Measurements from ENCODE around the gene RAD9A. TPM values are rescaled to one million over a fixed set of nuclear protein-coding genes. Genes with fewer than 3 reads are reported as not detected.

RAD9A gene
- total and polyA plus RNA-seq, 3 experiments from 2014 or later, result 9.4 to 38.8 (median 36.8) TPM

DNA sequence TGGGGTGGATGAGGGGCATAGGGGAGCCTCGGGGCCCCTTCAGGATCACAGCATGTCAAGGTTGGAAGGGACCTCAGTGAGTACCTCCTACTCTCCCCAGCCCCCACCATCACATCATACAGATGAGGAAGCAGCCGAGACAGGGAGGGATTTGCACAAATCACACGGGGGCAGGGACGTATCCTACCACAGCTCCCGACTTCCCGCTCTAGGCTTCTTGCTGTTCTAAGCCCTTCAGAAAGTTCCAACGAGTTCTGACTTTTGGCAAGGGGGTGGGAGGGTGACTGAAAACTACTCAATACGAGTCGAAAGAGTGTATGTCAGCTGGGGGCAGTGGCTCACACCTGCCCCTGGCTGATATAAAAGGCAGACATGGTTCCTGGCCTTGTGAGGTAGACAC lies 4.7 kb upstream of the RAD9A start:
- Histone ChIP-seq H3K4me3 (ENCODE audit: low read length) (no peak overlapping the region), H3K27me3 (ENCODE audit: insufficient read depth, low read length, poor library complexity, severe bottlenecking) (peaks cover 5% of the 10 kb centered on the region), H3K27ac (ENCODE audit: low read depth, low read length) (no peak overlapping the region), H3K4me1 (ENCODE audit: insufficient read depth, low read length) (peaks cover 23% of the 10 kb centered on the region), H3K9me3 (ENCODE audit: low read length) (no peaks in the 10 kb centered on the region), H3K36me3 (ENCODE audit: insufficient read depth, low read length) (no peaks in the 10 kb centered on the region)
- H3K36me3 Mint-ChIP-seq, result no peaks in the 10 kb centered on the region
- CTCF ChIA-PET, result interaction anchor here (1.2 to 25.1 kb wide), 6 partner anchors 9 to 125 kb away, joined by 4 to 860 read pairs (median 30); partner anchors contain the start of genes AIP, CLCF1, POLD4 and PPP1CA
- no peak overlapping the region for H3K4me3 Mint-ChIP-seq
- peaks cover 20 to 29% (median 25%) of the 10 kb centered on the region in 3 donors for H3K4me1 Mint-ChIP-seq
- peaks cover 0 to 3% of the 10 kb centered on the region in 2 donors for H3K27me3 Mint-ChIP-seq
- peak overlapping the region in 1 of 8 donors; percentile 69 for H3K27ac Mint-ChIP-seq
- no peak for DNase-seq
- POLR2A ChIA-PET, result interaction anchor here (1.1 kb wide), 1 partner anchor 25 kb away, joined by 3 read pairs; no protein-coding TSS in a partner anchor
- no peaks in the 10 kb centered on the region for H3K9me3 Mint-ChIP-seq

DNA sequence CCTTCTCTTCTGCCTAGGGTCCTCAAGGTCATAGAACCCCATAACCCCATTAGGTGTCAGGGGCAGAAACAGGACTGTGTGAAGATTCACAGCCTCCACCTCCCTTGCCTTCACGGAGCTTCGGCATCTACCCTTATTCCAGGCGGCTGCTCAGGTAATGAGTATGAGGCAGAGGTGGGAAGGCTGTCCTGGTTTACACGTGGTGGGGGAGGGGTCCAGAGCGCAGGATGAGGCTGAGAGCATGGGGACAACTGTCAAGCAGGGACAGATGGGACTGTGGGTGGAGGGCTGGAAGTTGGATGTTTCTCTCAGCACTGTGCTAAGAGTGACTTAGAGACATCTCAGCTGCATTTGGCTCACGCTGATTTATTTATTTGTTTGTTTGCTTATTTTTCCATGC lies 4.3 kb upstream of the RAD9A start:
- Histone ChIP-seq H3K4me1 (ENCODE audit: insufficient read depth, low read length) (peaks cover 21% of the 10 kb centered on the region), H3K9me3 (ENCODE audit: low read length) (no peaks in the 10 kb centered on the region), H3K4me3 (ENCODE audit: low read length) (no peak overlapping the region), H3K27me3 (ENCODE audit: insufficient read depth, low read length, poor library complexity, severe bottlenecking) (peaks cover 5% of the 10 kb centered on the region), H3K27ac (ENCODE audit: low read depth, low read length) (no peak overlapping the region), H3K36me3 (ENCODE audit: insufficient read depth, low read length) (no peaks in the 10 kb centered on the region)
- Mint-ChIP-seq H3K9me3 (no peaks in the 10 kb centered on the region), H3K4me1 (peaks cover 21 to 29% (median 25%) of the 10 kb centered on the region in 3 donors), H3K27ac (peak overlapping the region in 2 of 8 donors; percentile 69 to 80), H3K4me3 (peak overlapping the region in 1 of 7 donors; percentile 22), H3K27me3 (peaks cover 0 to 2% of the 10 kb centered on the region in 2 donors), H3K36me3 (no peaks in the 10 kb centered on the region)
- CTCF ChIA-PET, result interaction anchor here (1.2 to 25.1 kb wide), 4 partner anchors 9 to 125 kb away, joined by 4 to 860 read pairs (median 60); partner anchors contain the start of genes CLCF1 and POLD4
- POLR2A ChIA-PET, result no interaction called here
- no peak for DNase-seq

DNA sequence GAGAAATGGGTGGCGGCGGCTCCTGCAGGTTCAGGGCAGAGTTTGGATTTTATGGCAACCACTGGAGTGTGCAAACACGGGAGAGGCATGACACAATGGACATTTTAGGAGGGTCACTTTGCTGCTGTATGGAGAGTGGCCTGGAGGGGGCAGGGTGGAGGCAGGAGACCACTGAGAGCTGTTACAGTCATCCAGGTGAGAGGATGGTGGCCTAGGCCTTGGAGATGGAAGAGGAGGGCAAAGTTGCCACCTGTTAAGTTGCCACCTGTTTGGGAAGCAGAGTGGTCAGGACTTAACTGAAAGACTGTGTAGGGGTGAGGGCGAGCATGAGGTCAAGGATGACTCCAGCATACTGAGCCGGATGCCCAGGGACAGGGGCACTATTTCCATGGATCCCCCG lies 2.3 kb upstream of the RAD9A start:
- ChIA-PET CTCF (interaction anchor here (0.6 to 25.1 kb wide), 10 partner anchors 12 to 123 kb away, joined by 3 to 860 read pairs (median 4); partner anchors contain the start of genes AIP, PITPNM1, POLD4 and PPP1CA), POLR2A (interaction anchor here (0.7 kb wide), 1 partner anchor 318 kb away, joined by 3 read pairs; no protein-coding TSS in a partner anchor)
- Histone ChIP-seq H3K27me3 (ENCODE audit: insufficient read depth, low read length, poor library complexity, severe bottlenecking) (peaks cover 5% of the 10 kb centered on the region), H3K27ac (ENCODE audit: low read depth, low read length) (no peak overlapping the region), H3K36me3 (ENCODE audit: insufficient read depth, low read length) (no peaks in the 10 kb centered on the region), H3K9me3 (ENCODE audit: low read length) (no peaks in the 10 kb centered on the region), H3K4me3 (ENCODE audit: low read length) (no peak overlapping the region), H3K4me1 (ENCODE audit: insufficient read depth, low read length) (peaks cover 21% of the 10 kb centered on the region)
- no peaks in the 10 kb centered on the region for H3K9me3 Mint-ChIP-seq
- H3K27ac Mint-ChIP-seq, result peak overlapping the region; percentile 40 to 88 (median 84)
- DNase-seq, result peak in 2 of 5 donors; percentile 46 to 50
- H3K27me3 Mint-ChIP-seq, result peaks cover 0 to 2% of the 10 kb centered on the region in 2 donors
- peaks cover 27 to 42% (median 36%) of the 10 kb centered on the region in 3 donors for H3K4me1 Mint-ChIP-seq
- peaks cover 0 to 9% (median 0%) of the 10 kb centered on the region in 3 donors for H3K36me3 Mint-ChIP-seq
- peak overlapping the region; percentile 70 to 90 (median 77) for H3K4me3 Mint-ChIP-seq

DNA sequence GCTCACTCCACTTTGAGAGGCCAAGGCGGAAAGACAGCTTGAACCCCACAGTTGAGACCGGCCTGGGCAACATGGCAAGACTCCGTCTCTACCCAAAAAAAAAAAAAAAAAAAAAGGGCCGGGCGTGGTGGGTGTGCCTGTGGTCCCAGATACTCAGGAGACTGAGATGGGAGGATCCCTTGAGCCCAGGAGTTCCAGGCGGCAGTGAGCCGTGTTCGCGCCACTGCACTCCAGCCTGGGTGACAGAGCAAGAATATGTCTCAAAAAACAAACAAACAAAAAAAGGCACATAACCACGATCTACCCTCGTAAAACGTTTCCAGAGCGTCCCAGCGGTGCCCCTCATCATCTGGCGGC lies 861 bp upstream of the RAD9A start:
- peak overlapping the region; percentile 86 to 94 (median 87) for H3K4me3 Mint-ChIP-seq
- ChIA-PET POLR2A (interaction anchor here (0.5 to 3.2 kb wide), 15 partner anchors 8 to 210 kb away, joined by 3 to 38 read pairs (median 7); partner anchors contain the start of genes AIP, POLD4, PPP1CA and PTPRCAP), CTCF (interaction anchor here (0.9 to 25.1 kb wide), 9 partner anchors 10 to 905 kb away, joined by 3 to 860 read pairs (median 6); partner anchors contain the start of genes CORO1B, PITPNM1, POLD4 and PPP1CA)
- Histone ChIP-seq H3K4me3 (ENCODE audit: low read length) (peak overlapping the region; percentile 96), H3K27ac (ENCODE audit: low read depth, low read length) (peak overlapping the region; percentile 83), H3K9me3 (ENCODE audit: low read length) (no peaks in the 10 kb centered on the region), H3K36me3 (ENCODE audit: insufficient read depth, low read length) (no peaks in the 10 kb centered on the region), H3K4me1 (ENCODE audit: insufficient read depth, low read length) (peaks cover 21% of the 10 kb centered on the region), H3K27me3 (ENCODE audit: insufficient read depth, low read length, poor library complexity, severe bottlenecking) (no peaks in the 10 kb centered on the region)
- no peaks in the 10 kb centered on the region for H3K9me3 Mint-ChIP-seq
- no peaks in the 10 kb centered on the region for H3K27me3 Mint-ChIP-seq
- no peak for DNase-seq
- peak overlapping the region; percentile 71 to 90 (median 88) for H3K27ac Mint-ChIP-seq
- peaks cover 0 to 13% (median 0%) of the 10 kb centered on the region in 3 donors for H3K36me3 Mint-ChIP-seq
- peaks cover 27 to 42% (median 36%) of the 10 kb centered on the region in 3 donors for H3K4me1 Mint-ChIP-seq

DNA sequence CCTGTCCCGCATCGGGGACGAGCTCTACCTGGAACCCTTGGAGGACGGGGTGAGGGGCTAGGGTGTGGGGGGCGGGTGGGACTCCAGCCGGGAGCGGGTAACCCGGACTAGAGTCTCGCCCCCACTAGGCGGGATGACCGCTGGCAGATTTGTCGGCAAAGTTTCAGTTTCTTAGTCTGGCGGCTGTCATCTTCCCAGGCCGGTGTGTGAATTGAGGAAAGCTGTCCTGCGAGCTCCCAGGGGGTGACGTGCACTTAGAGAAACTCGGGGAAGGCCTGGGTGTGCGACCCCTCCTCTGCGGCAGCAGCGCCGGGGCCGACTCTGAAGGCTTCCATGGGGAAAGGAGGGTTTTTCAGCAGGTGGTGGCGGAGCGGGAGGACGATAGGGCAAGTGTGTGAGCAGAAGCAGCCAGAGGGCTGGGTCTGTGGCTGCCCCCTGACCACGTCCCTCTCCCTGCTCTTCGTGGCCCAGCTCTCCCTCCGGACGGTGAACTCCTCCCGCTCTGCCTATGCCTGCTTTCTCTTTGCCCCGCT lies 463 bp downstream of the RAD9A start:
- H3K36me3 ChIP-seq (ENCODE audit: insufficient read depth, low read length), result peaks cover under 1% of the 10 kb centered on the region
- ChIA-PET POLR2A (interaction anchor here (0.6 to 3.2 kb wide), 21 partner anchors 9 to 152 kb away, joined by 3 to 38 read pairs (median 6); partner anchors contain the start of genes AIP, CLCF1, CORO1B and POLD4), CTCF (interaction anchor here (1.0 to 25.1 kb wide), 12 partner anchors 11 to 113 kb away, joined by 3 to 860 read pairs (median 6); partner anchors contain the start of genes CORO1B, PITPNM1, POLD4 and PPP1CA)
- no peak for DNase-seq
- Mint-ChIP-seq H3K4me3 (peak overlapping the region; percentile 86 to 94 (median 87)), H3K27me3 (no peaks in the 10 kb centered on the region), H3K36me3 (peaks cover 2 to 23% (median 4%) of the 10 kb centered on the region in 3 donors), H3K27ac (peak overlapping the region; percentile 50 to 96 (median 84)), H3K4me1 (peaks cover 34 to 54% (median 43%) of the 10 kb centered on the region in 3 donors), H3K9me3 (no peaks in the 10 kb centered on the region)
- H3K27ac ChIP-seq (ENCODE audit: low read depth, low read length), result peak overlapping the region; percentile 83
- peak overlapping the region; percentile 96 for H3K4me3 ChIP-seq (ENCODE audit: low read length)
- no peaks in the 10 kb centered on the region for H3K27me3 ChIP-seq (ENCODE audit: insufficient read depth, low read length, poor library complexity, severe bottlenecking)
- H3K4me1 ChIP-seq (ENCODE audit: insufficient read depth, low read length), result peaks cover 32% of the 10 kb centered on the region
- H3K9me3 ChIP-seq (ENCODE audit: low read length), result no peaks in the 10 kb centered on the region

DNA sequence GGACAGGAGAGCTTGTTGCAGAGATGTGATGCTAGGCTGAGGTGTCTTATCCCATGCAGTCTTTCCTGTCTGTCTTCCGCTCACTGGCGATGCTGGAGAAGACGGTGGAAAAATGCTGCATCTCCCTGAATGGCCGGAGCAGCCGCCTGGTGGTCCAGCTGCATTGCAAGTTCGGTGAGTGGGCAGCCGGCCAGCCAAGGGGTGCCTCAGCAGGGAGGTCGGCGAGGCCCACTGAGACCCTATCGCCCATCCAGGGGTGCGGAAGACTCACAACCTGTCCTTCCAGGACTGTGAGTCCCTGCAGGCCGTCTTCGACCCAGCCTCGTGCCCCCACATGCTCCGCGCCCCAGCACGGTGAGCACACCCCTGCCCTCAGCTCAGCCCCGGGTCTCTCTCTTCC lies 1.7 kb downstream of the RAD9A start:
- peaks cover 12% of the 10 kb centered on the region for H3K36me3 ChIP-seq (ENCODE audit: insufficient read depth, low read length)
- H3K9me3 ChIP-seq (ENCODE audit: low read length), result no peaks in the 10 kb centered on the region
- H3K9me3 Mint-ChIP-seq, result no peaks in the 10 kb centered on the region
- DNase-seq, result no peak
- ChIA-PET POLR2A (interaction anchor here (0.6 to 3.1 kb wide), 3 partner anchors 10 to 48 kb away, joined by 3 to 25 read pairs (median 4); partner anchors contain the start of genes POLD4 and TBC1D10C), CTCF (interaction anchor here (2.6 to 25.1 kb wide), 2 partner anchors 9 to 35 kb away, joined by 35 to 860 read pairs; partner anchors contain the start of genes POLD4, PPP1CA and TBC1D10C)
- no peaks in the 10 kb centered on the region for H3K27me3 Mint-ChIP-seq
- H3K36me3 Mint-ChIP-seq, result peaks cover 2 to 35% (median 4%) of the 10 kb centered on the region in 3 donors
- peak overlapping the region in 3 of 8 donors; percentile 56 to 75 (median 66) for H3K27ac Mint-ChIP-seq
- H3K27ac ChIP-seq (ENCODE audit: low read depth, low read length), result no peak overlapping the region
- H3K4me1 ChIP-seq (ENCODE audit: insufficient read depth, low read length), result peaks cover 40% of the 10 kb centered on the region
- no peak overlapping the region for H3K4me3 ChIP-seq (ENCODE audit: low read length)
- no peaks in the 10 kb centered on the region for H3K27me3 ChIP-seq (ENCODE audit: insufficient read depth, low read length, poor library complexity, severe bottlenecking)
- peak overlapping the region in 6 of 7 donors; percentile 57 to 86 (median 74) for H3K4me3 Mint-ChIP-seq
- peaks cover 43 to 66% (median 49%) of the 10 kb centered on the region in 3 donors for H3K4me1 Mint-ChIP-seq

DNA sequence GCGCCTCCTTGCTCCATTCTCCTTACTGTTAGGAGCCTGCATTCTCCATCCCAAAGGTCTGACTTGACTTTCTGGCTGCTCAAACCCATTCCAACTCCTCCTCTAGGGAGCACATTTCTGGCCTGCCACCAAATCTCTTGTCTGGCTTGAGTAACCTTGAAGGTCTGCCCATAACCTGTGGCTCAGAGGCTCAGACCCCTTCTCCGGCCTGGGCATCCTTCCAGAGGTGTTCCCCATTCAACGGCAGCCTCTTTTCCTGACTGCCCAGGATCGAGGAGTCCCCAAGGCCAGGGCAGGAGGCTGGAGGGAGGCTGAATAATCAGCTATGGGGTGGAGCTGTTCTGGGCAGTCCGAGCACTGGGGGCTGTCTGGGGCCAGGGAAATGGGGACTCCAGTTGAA lies 2.2 kb downstream of the RAD9A start:
- H3K4me1 Mint-ChIP-seq, result peaks cover 43 to 69% (median 48%) of the 10 kb centered on the region in 3 donors
- H3K27me3 ChIP-seq (ENCODE audit: insufficient read depth, low read length, poor library complexity, severe bottlenecking), result no peaks in the 10 kb centered on the region
- no peak overlapping the region for H3K27ac ChIP-seq (ENCODE audit: low read depth, low read length)
- H3K36me3 ChIP-seq (ENCODE audit: insufficient read depth, low read length), result peaks cover 18% of the 10 kb centered on the region
- H3K9me3 Mint-ChIP-seq, result no peaks in the 10 kb centered on the region
- peaks cover 4 to 39% (median 4%) of the 10 kb centered on the region in 3 donors for H3K36me3 Mint-ChIP-seq
- H3K27ac Mint-ChIP-seq, result peak overlapping the region in 5 of 8 donors; percentile 56 to 79 (median 75)
- DNase-seq, result no peak
- no peaks in the 10 kb centered on the region for H3K9me3 ChIP-seq (ENCODE audit: low read length)
- peak overlapping the region; percentile 46 to 85 (median 61) for H3K4me3 Mint-ChIP-seq
- CTCF ChIA-PET, result interaction anchor here (0.8 kb wide), 1 partner anchor 20 kb away, joined by 3 read pairs; no protein-coding TSS in a partner anchor
- POLR2A ChIA-PET, result interaction anchor here (1.4 kb wide), 1 partner anchor 10 kb away, joined by 3 read pairs; the partner anchor contains the start of gene TBC1D10C
- peaks cover 42% of the 10 kb centered on the region for H3K4me1 ChIP-seq (ENCODE audit: insufficient read depth, low read length)
- no peaks in the 10 kb centered on the region for H3K27me3 Mint-ChIP-seq
- no peak overlapping the region for H3K4me3 ChIP-seq (ENCODE audit: low read length)

Measured in CD8-positive, alpha-beta memory T cell (primary cell).